Adipocyte (in vitro differentiated cells): ENCODE results near the gene CD58.
A peak's percentile ranks its signal among the peaks of the same experiment; 100 is the strongest.
"Not testable (repeated sequence)": the region's sequence is repeated elsewhere in the genome, so short reads cannot be mapped to it uniquely, and the experiment has no call there.

Source experiments
- DNase-seq: peaks from one replicate; pipeline ENCODE4 v3.0.0-alpha.2; 2015; ENCODE audit warnings: low read depth
- H3K27me3 ChIP-seq: replicated peaks from 2 replicates; pipeline ENCODE4 v1.7.0; 2013; ENCODE audit warnings: mild to moderate bottlenecking, low read length, moderate library complexity; ENCODE audit not compliant: control insufficient read depth, insufficient read depth
- H3K36me3 ChIP-seq: 2 replicates; pipeline ENCODE4 v1.7.0; 2013; ENCODE audit warnings: low read length, mild to moderate bottlenecking, moderate library complexity; ENCODE audit not compliant: control insufficient read depth, insufficient read depth, severe bottlenecking
- H3K4me1 ChIP-seq: 2 replicates; pipeline ENCODE4 v1.7.0; 2013; ENCODE audit warnings: mild to moderate bottlenecking, low read length, moderate library complexity; ENCODE audit not compliant: control insufficient read depth, insufficient read depth
- H3K4me3 ChIP-seq: 2 replicates; pipeline ENCODE4 v1.7.0; 2013; ENCODE audit warnings: mild to moderate bottlenecking, low read length, moderate library complexity
- H3K9ac ChIP-seq: 2 replicates; pipeline ENCODE4 v1.7.0; 2013; ENCODE audit warnings: mild to moderate bottlenecking, low read length, moderate library complexity
- H3K9me3 ChIP-seq: 2 replicates; pipeline ENCODE4 v1.7.0; 2013; ENCODE audit warnings: mild to moderate bottlenecking, low read length, moderate library complexity; ENCODE audit not compliant: control insufficient read depth

The CD58 gene

GRCh38 chr1:116570358-116571214 lies at the start of gene CD58:
Gene CD58 (minus strand): TSS chr1:116571026. CDS start chr1:116570972, 54 bp downstream.
- H3K4me3 ChIP-seq = peak within 1 kb of the TSS; percentile 90
- H3K4me1 ChIP-seq = peaks cover 33% of the 10 kb centered on the region
- no peaks in the 10 kb centered on the region for H3K36me3 ChIP-seq
- peak; percentile 94 for DNase-seq
- H3K9me3 ChIP-seq = no peaks in the 10 kb centered on the region
- no peaks in the 10 kb centered on the region for H3K27me3 ChIP-seq
- peak within 1 kb of the TSS; percentile 94 for H3K9ac ChIP-seq

- DNase-seq, H3K4me1 ChIP-seq, H3K9me3 ChIP-seq, H3K4me3 ChIP-seq, H3K36me3 ChIP-seq, H3K9ac ChIP-seq, H3K27me3 ChIP-seq: not testable (repeated sequence)
These were observed 49.6 kb upstream of the CD58 start for GRCh38 chr1:116620392-116620791.

GRCh38 chr1:116619106-116619505 lies 48.3 kb upstream of the CD58 start:
- not testable (repeated sequence) for H3K27me3 ChIP-seq, H3K4me3 ChIP-seq, H3K9me3 ChIP-seq, H3K36me3 ChIP-seq, H3K4me1 ChIP-seq, DNase-seq, H3K9ac ChIP-seq

GRCh38 chr1:116617808-116618207 lies 47.0 kb upstream of the CD58 start:
- H3K9ac ChIP-seq, H3K4me3 ChIP-seq, DNase-seq, H3K9me3 ChIP-seq, H3K4me1 ChIP-seq, H3K27me3 ChIP-seq, H3K36me3 ChIP-seq: not testable (repeated sequence)

- H3K9me3 ChIP-seq, H3K27me3 ChIP-seq, DNase-seq, H3K36me3 ChIP-seq, H3K9ac ChIP-seq, H3K4me1 ChIP-seq, H3K4me3 ChIP-seq: not testable (repeated sequence)
These were observed 43.0 kb upstream of the CD58 start for GRCh38 chr1:116613825-116614224.

- H3K9me3 ChIP-seq, H3K27me3 ChIP-seq, H3K4me3 ChIP-seq, H3K4me1 ChIP-seq, H3K9ac ChIP-seq, DNase-seq, H3K36me3 ChIP-seq: not testable (repeated sequence)
These were observed 39.1 kb upstream of the CD58 start for GRCh38 chr1:116609801-116610371.

GRCh38 chr1:116608841-116609240 lies 38.0 kb upstream of the CD58 start:
- H3K9ac ChIP-seq = not testable (repeated sequence)

GRCh38 chr1:116608151-116608550 lies 37.3 kb upstream of the CD58 start:
- H3K9me3 ChIP-seq, H3K4me1 ChIP-seq, H3K36me3 ChIP-seq, H3K27me3 ChIP-seq, H3K4me3 ChIP-seq, DNase-seq, H3K9ac ChIP-seq: not testable (repeated sequence)

More at GRCh38 chr1:116608841-116609240, 38.0 kb upstream of the CD58 start:
- DNase-seq, H3K4me3 ChIP-seq, H3K9me3 ChIP-seq, H3K4me1 ChIP-seq, H3K27me3 ChIP-seq, H3K36me3 ChIP-seq: not testable (repeated sequence)

GRCh38 chr1:116607463-116607862 lies 36.6 kb upstream of the CD58 start:
- not testable (repeated sequence) for H3K36me3 ChIP-seq, H3K4me3 ChIP-seq, H3K9ac ChIP-seq, H3K4me1 ChIP-seq, H3K27me3 ChIP-seq, DNase-seq, H3K9me3 ChIP-seq

- not testable (repeated sequence) for H3K27me3 ChIP-seq, H3K4me3 ChIP-seq, DNase-seq, H3K9ac ChIP-seq, H3K36me3 ChIP-seq, H3K9me3 ChIP-seq, H3K4me1 ChIP-seq
These were observed 35.2 kb upstream of the CD58 start for GRCh38 chr1:116606067-116606466.

- no peak for DNase-seq
- no peaks in the 10 kb centered on the region for H3K36me3 ChIP-seq
- H3K9me3 ChIP-seq = no peaks in the 10 kb centered on the region
- H3K9ac ChIP-seq = no peak overlapping the region
- H3K4me1 ChIP-seq = no peaks in the 10 kb centered on the region
- no peaks in the 10 kb centered on the region for H3K27me3 ChIP-seq
- no peak overlapping the region for H3K4me3 ChIP-seq
These were observed 34.5 kb upstream of the CD58 start for GRCh38 chr1:116605315-116605714.
